AG09319 (cell line): Measurements from ENCODE around the gene SYNE2.

Source experiments
- DNase-seq: peaks from one replicate; pipeline ENCODE4 v3.0.0-alpha.2; 2010; ENCODE audit warnings: low read depth; ENCODE audit errors: extremely low read depth
- CTCF ChIP-seq: IDR thresholded peaks from 2 replicates; pipeline ENCODE4 v1.5.1; 2011; ENCODE audit warnings: low read depth, mild to moderate bottlenecking, inconsistent platforms, low read length, moderate library complexity

The SYNE2 gene

GRCh38 chr14:64081174-64081746, 228.5 kb downstream of the SYNE2 start:
- no peak for TF ChIP-seq CTCF
- no peak for DNase-seq

- TF ChIP-seq CTCF: no peak
- no peak for DNase-seq
These were observed 230.0 kb downstream of the SYNE2 start for GRCh38 chr14:64082837-64083236.

GRCh38 chr14:64088647-64088964, 235.8 kb downstream of the SYNE2 start:
- no peak for DNase-seq
- no peak for TF ChIP-seq CTCF

DNA sequence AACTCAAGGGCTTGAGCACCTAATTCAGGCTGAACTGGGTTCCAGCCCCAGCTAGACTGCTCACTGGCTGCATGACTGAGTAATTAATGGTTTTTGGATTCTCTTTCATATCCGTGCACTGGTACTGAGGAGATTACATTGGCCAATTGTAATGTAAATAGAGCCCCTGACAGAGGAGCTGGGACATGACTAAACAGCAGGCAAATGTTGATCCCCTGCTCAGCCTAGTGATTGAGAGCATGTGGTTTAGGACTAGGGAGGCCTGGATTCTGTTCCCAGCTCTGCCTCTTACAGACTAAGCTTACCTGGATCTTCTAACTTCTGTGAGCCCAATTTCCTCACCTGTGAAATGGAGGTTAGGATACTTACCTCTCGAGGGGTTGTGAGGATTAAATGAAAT, 237.1 kb downstream of the SYNE2 start:
- no peak for TF ChIP-seq CTCF
- DNase-seq: no peak

- DNase-seq: no peak
- no peak for TF ChIP-seq CTCF
These were observed 238.4 kb downstream of the SYNE2 start for GRCh38 chr14:64091217-64091616.

DNA sequence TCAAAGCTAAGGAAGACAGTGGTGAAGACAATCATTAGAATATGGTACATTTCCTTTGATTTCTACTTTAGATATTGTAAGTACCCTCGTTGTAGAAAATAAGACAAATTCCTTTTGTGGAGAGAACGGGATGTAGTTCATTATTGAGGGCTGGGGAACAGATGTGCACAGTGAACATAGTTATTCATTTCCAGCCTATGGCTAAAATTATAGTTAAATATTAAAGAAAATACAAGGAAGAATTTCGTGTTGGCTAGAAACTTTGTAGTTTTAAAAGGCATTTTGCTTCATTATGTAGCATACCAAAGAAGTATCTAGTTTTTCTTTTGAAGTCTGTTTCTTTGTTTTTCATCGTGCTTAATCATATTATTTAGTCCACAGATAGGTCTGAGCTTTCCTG, 239.5 kb downstream of the SYNE2 start:
- no peak for TF ChIP-seq CTCF
- no peak for DNase-seq

DNA sequence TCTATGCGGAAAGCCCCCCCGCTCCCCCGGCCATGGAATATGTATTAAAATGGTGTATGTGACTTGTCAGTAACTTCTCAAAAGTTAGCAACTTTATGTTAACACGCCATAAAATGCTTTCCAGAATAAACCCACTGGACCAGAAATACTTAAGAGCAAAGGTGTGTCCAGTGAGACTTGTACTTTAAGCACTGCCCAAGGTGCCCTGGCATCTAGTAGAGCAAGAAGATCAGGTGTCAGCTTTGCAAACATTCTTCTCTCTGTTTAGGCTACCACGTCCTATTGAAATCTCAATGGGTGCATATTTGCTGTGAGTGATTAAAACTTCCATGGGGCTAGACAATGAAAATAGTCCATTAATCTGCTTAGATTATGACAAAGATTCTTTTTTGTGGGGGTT, 240.1 kb downstream of the SYNE2 start:
- no peak for TF ChIP-seq CTCF

GRCh38 chr14:64095620-64096019, 242.8 kb downstream of the SYNE2 start:
- no peak for DNase-seq
- TF ChIP-seq CTCF: no peak

More for the DNA sequence above, 240.1 kb downstream of the SYNE2 start:
- DNase-seq: no peak
